Activated T-helper 17 cell treated with anti-CD3 and anti-CD28 coated beads, Interleukin-2, amount 50 U/mL, for 72 hours (primary cell): ENCODE results near the gene MCM6. TPM values are rescaled to one million over a fixed set of nuclear protein-coding genes. Genes with fewer than 3 reads are reported as not detected.
"Not testable (repeated sequence)": the region's sequence is repeated elsewhere in the genome, so short reads cannot be mapped to it uniquely, and the experiment has no call there.

Source experiments
- ATAC-seq: fragments of 150-1000 bp; cut with Tn5 transposase; replicated peaks from 2 replicates; pipeline ENCODE4 v1.10.0; 2021; ENCODE audit warnings: mild to moderate bottlenecking, moderate library complexity
- H3K27ac Mint-ChIP-seq: one replicate; pipeline ENCODE4 v1.8.0; 2022; ENCODE audit warnings: mixed read lengths
- H3K27me3 Mint-ChIP-seq: one replicate; pipeline ENCODE4 v1.8.0; 2022; ENCODE audit warnings: mixed read lengths
- H3K36me3 Mint-ChIP-seq: one replicate; pipeline ENCODE4 v1.8.0; 2022; ENCODE audit warnings: low read depth, mild to moderate bottlenecking, mixed read lengths
- H3K4me1 Mint-ChIP-seq: one replicate; pipeline ENCODE4 v1.8.0; 2022; ENCODE audit warnings: mixed read lengths
- H3K4me3 Mint-ChIP-seq: one replicate; pipeline ENCODE4 v1.8.0; 2022; ENCODE audit warnings: mild to moderate bottlenecking, mixed read lengths
- H3K9me3 Mint-ChIP-seq: one replicate; pipeline ENCODE4 v1.8.0; 2022; ENCODE audit warnings: mixed read lengths
- total RNA-seq, 2 donors: library from RNA; stranded (reverse); gene quantifications; one replicate each; pipeline ENCODE4 v1.2.3, GENCODE V29; 2022

The MCM6 gene
- total RNA-seq, 2 donors from 2014 or later, result 163 to 245 TPM

DNA sequence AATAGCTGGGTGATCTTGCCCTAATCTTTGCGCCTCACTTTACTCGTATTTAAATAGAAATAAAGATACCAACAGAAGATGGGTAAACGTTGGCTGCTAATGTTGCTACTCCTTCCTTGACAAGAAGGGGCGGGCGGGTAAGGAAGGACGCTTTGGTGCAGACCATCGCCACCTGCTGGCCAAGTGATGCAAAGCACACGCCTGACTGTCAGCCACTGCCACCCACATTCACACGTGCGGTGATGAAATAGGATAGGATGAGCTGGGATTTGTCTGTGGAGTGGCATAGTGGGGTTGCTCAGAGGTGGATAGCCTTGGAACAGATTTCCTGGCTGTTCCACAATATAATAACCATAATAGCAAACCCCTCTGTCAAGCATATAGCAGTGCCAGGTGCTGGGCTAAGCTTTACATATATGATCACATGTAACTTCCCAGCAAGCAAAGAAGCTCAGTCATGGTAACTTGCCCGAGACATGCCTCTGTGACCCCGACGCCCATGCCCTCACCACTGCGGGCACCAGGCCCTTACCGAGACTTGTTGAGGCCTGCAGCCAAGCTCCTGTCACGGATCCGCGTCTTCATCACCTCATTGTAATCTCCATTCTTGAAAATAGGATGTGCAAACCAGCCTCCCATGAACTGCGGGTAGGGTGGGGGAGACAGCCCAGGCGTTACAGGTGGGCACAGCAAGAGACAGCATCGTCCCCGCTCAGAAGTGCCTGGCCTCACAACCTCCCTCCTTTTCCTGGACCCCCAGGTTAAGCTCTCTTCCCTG is 78.6 kb downstream of the MCM6 start:
- Mint-ChIP-seq H3K27me3 (no peaks in the 10 kb centered on the region), H3K4me1 (peaks cover 13% of the 10 kb centered on the region), H3K36me3 (no peaks in the 10 kb centered on the region), H3K9me3 (peaks cover 5% of the 10 kb centered on the region), H3K27ac (no peak overlapping the region), H3K4me3 (no peak overlapping the region)
- peak; percentile 75 for ATAC-seq

DNA sequence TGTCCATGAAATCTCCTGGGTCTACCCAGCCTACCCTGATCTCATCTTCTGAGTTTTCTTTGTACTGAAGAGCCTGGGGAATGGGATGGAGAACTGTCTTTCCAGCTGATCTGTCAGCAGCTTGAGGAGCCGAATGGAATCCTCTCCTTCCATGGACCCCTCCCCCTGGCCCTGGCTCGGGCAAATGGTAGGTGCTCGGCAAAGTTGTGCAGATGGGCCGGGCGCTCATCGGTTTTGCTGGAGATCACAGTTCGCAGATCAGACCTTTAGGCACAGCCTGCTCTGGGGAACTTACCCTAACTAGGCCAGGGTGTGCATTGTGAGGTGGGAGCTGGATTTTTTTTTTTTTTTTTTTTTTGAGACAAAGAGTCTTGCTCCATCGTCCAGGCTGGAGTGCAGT is 79.6 kb downstream of the MCM6 start:
- ATAC-seq, result no peak
- Mint-ChIP-seq H3K4me1 (peaks cover 16% of the 10 kb centered on the region), H3K27ac (no peak overlapping the region), H3K9me3 (no peaks in the 10 kb centered on the region), H3K36me3 (no peaks in the 10 kb centered on the region), H3K27me3 (no peaks in the 10 kb centered on the region), H3K4me3 (no peak overlapping the region)

DNA sequence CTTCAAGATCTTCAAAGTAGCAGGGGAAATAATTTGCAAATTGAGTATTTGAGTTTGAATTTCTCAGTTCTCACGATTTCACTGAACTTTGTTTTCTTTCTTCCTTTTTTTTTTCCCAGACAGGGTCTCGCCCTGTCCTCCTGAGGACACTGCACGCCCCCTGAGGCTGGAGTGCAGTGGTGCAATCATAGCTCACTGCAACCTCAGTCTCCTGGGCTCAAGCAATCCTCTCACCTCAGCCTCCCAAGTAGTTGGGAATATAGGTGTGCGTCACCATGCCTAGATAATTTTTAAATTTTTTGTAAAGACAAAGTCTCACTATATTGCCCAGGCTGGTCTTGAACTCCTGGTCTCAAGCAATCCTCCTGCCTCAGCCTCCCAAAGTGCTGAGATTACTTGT is 80.6 kb downstream of the MCM6 start:
- H3K27me3 Mint-ChIP-seq, H3K9me3 Mint-ChIP-seq, ATAC-seq, H3K4me3 Mint-ChIP-seq, H3K27ac Mint-ChIP-seq, H3K36me3 Mint-ChIP-seq: not testable (repeated sequence)
- H3K4me1 Mint-ChIP-seq, result peaks cover 16% of the 10 kb centered on the region

DNA sequence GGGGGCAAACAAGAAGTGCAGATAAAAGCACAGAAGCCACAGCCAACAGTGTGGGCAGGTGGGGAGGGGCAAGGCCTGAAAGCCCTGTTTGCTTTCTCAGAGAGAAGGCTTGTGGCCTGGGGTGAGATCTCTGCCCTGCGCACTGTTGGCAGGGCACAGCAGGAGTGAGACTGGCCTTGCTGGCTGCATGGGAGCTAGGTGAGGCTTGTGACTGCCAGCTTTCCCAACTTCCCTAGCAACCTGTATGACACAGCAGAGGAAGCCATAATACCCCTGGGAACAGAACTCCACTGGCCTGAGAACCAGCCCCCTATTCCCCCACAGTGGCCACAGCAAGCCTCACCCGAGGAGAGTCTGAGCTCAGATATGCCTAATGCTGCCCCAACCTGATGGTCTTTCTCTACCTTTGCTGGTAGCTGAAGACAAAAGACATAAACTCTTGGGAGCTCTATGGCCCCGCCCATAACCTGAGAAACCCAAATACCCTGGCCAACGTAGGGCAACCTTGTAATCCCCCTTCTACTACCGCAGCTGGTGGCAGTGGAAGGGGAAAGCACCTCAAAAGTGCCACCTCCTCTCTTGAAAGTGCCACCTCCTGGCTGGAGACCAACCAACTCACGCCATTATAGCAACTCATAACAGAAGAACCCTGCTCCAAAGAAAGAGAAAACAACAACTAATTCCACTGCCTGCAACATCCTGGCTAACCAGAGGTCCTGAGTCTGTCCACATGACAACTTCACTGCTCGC is 83.7 kb downstream of the MCM6 start:
- Mint-ChIP-seq H3K4me1 (peaks cover 14% of the 10 kb centered on the region), H3K36me3 (no peaks in the 10 kb centered on the region), H3K27me3 (no peaks in the 10 kb centered on the region), H3K27ac (peak overlapping the region; percentile 7), H3K9me3 (no peaks in the 10 kb centered on the region), H3K4me3 (no peak overlapping the region)
- peak; percentile 70 for ATAC-seq

DNA sequence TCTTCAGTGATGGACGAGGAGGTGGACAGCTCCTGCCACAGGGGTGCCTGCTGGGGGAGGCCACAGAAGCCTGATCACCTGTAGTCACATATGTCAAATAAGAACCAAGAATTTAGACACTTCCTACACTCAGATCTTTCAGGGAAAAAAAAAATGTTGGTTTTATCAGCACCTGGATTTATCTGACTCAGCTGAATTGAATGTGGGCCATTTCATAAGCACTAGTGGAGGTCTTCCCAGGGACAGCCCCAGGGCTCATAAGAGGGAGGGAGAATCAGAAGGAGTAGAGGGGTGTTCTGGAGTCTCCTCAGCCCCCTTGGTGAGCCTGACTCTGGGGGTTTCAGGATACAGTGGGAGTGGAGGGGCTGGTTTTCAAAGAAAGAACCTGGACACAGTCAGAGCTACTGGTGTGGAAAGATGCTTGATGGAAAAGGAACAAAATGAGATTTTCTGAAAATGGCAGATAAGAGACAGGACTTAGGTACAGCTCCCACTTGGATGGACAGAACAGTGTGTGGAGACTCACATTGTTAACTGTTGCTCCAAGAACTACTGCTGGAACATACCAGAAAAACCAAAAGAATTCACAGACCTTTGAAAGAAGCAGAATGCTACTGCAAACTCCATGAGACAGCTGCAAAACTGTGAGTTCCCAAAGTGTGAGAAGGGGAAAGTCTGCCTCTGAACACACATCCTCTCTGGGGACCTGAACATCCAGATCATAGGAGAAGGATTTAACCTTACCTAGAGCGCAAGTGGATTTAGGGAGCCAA is 84.6 kb downstream of the MCM6 start:
- Mint-ChIP-seq H3K27me3 (no peaks in the 10 kb centered on the region), H3K27ac (no peak overlapping the region), H3K36me3 (peaks cover 9% of the 10 kb centered on the region), H3K4me1 (peaks cover 10% of the 10 kb centered on the region), H3K4me3 (no peak overlapping the region), H3K9me3 (no peaks in the 10 kb centered on the region)
- no peak for ATAC-seq

DNA sequence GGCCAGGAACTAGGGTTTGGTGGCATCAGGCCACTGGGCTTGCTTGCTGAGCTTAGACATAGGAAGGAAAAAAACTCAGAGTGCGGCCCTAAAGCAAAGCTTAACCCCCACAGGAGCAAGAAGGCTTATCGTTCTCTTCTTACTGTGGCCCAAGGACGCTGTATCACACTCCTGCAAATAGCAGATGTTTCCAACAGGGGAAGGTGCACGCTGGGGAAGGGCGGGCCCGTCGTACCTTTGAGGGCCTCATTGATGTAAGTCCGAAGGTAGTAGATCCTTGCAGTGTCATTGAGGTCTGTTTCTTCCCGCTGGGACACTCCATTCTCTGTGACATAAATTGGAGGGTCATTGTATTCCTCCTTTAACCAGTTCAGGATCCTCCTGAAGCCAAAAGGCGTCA is 85.8 kb downstream of the MCM6 start:
- peaks cover 10% of the 10 kb centered on the region for H3K4me1 Mint-ChIP-seq
- H3K27ac Mint-ChIP-seq, result no peak overlapping the region
- H3K27me3 Mint-ChIP-seq, result no peaks in the 10 kb centered on the region
- peaks cover 20% of the 10 kb centered on the region for H3K36me3 Mint-ChIP-seq
- no peak overlapping the region for H3K4me3 Mint-ChIP-seq
- ATAC-seq, result no peak
- no peaks in the 10 kb centered on the region for H3K9me3 Mint-ChIP-seq

Other genes starting within 250 kb of the MCM6 start
- gene UBXN4, start 134.6 kb downstream of the MCM6 start, total RNA-seq, result 100 to 1,000 TPM; 122 to 156 TPM
- 1 to 10 TPM in 1 of 2 donors, under 1 TPM in 1; 0.45 to 1.0 TPM for gene LCT, start 39.3 kb downstream of the MCM6 start, total RNA-seq
- gene DARS1, start 109.2 kb upstream of the MCM6 start, total RNA-seq, result 100 to 1,000 TPM; 170 to 262 TPM
- gene CXCR4, start 241.7 kb upstream of the MCM6 start, total RNA-seq, result 100 to 1,000 TPM; 330 to 360 TPM